Ovary (tissue), 3 donors: ENCODE data around the gene SDK1.

Experiments used
- POLR2A ChIP-seq: fragments of 450-650 bp; IDR thresholded peaks from one replicate; pipeline ENCODE4 v1.6.1; 2017; ENCODE audit warnings: antibody characterized with exemption, mild to moderate bottlenecking, moderate library complexity
- TF ChIP-seq, protein P1 (sequence below), 3 donors: fragments of 450-650 bp in 2 of 3; fragments of 200-600 bp in 1 of 3; IDR thresholded peaks; one replicate each; pipeline versions ENCODE4 v1.5.1 to v1.8.0; 2016 to 2022; ENCODE audit warnings: antibody characterized with exemption in 3 of 3, mild to moderate bottlenecking in 1 of 3
- donor health status: DM: no; HTN: no; CAD: no.

DNA sequence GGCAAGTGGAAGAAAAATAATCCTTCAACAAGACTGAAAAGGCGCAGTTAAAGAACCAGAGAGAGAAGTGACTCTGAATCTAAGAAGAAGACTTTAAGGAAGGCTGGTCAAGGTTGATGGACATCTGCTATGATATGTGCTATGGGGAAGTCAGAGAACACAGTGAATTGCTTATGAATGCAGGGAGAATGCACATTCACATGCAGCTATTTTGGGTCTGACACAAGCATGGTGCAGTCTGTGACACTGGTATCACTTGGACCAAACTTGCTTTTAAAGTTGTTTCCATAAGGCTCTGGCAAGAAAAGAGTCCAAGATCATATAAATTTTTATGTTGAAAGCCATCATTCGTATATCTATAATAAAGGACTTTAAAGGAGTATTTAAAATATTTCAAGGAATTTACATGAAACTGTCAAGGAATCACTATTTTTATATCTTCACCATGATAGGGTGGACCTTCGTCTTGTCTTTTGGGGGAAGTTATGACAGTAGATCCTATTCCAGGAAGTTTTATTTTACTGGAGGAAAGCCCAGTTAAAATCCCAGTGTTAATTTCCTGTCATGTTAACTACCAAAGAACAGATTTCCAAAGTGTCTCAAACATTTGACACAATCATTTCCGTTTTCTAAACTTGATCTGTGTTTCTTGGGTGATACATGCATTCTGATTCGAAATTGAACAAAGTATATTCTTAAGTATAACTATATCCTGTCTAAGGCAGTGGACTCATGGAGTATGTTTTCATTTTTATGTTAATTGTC lies 239.6 kb downstream of the SDK1 start:
- TF ChIP-seq, protein P1, sequence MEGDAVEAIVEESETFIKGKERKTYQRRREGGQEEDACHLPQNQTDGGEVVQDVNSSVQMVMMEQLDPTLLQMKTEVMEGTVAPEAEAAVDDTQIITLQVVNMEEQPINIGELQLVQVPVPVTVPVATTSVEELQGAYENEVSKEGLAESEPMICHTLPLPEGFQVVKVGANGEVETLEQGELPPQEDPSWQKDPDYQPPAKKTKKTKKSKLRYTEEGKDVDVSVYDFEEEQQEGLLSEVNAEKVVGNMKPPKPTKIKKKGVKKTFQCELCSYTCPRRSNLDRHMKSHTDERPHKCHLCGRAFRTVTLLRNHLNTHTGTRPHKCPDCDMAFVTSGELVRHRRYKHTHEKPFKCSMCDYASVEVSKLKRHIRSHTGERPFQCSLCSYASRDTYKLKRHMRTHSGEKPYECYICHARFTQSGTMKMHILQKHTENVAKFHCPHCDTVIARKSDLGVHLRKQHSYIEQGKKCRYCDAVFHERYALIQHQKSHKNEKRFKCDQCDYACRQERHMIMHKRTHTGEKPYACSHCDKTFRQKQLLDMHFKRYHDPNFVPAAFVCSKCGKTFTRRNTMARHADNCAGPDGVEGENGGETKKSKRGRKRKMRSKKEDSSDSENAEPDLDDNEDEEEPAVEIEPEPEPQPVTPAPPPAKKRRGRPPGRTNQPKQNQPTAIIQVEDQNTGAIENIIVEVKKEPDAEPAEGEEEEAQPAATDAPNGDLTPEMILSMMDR (IDR thresholded peaks at IDR 0.05), result no peak
- TF ChIP-seq POLR2A, result no peak
